Prostate gland (tissue), 2 donors: ENCODE results near the gene DNAH9.

Experiments
- POLR2AphosphoS5 ChIP-seq: sonication (generic); formaldehyde crosslinking; IDR thresholded peaks from one replicate; pipeline ENCODE4 v1.6.1; 2017; ENCODE audit warnings: antibody characterized with exemption
- TF ChIP-seq, protein P1 (sequence below), 4 experiments: fragments of 200-600 bp in 2 of 4; fragments of 450-650 bp in 2 of 4; sonication (generic) in 2 of 4; IDR thresholded peaks; 1 replicate in 3 of 4; 2 replicates in 1 of 4; pipeline ENCODE4 v1.5.1; 2016 to 2019; ENCODE audit warnings: antibody characterized with exemption in 4 of 4, mild to moderate bottlenecking in 2 of 4, moderate library complexity in 2 of 4

DNA sequence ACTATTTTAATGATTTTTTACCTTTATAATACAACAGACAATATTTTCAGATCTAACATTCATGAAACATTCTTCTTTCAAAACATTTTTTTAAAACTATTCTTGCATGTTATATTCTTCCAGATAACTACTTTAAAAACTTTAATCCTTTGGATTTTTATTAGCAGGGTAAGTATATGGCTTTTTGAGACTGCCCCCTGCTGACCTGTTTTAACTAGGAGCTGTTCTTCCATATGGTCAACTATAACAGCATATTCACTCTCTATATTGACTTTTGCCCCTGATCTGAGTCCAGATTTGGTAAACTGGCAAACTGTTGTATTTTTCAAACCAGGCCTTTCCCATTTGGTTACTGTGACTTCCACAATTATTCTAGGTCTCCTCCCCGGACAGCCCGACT lies 382.5 kb downstream of the DNAH9 start:
- TF ChIP-seq, protein P1, sequence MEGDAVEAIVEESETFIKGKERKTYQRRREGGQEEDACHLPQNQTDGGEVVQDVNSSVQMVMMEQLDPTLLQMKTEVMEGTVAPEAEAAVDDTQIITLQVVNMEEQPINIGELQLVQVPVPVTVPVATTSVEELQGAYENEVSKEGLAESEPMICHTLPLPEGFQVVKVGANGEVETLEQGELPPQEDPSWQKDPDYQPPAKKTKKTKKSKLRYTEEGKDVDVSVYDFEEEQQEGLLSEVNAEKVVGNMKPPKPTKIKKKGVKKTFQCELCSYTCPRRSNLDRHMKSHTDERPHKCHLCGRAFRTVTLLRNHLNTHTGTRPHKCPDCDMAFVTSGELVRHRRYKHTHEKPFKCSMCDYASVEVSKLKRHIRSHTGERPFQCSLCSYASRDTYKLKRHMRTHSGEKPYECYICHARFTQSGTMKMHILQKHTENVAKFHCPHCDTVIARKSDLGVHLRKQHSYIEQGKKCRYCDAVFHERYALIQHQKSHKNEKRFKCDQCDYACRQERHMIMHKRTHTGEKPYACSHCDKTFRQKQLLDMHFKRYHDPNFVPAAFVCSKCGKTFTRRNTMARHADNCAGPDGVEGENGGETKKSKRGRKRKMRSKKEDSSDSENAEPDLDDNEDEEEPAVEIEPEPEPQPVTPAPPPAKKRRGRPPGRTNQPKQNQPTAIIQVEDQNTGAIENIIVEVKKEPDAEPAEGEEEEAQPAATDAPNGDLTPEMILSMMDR (IDR thresholded peaks at IDR 0.05): no peak
- TF ChIP-seq POLR2AphosphoS5: no peak
